ENCODE data around the gene CSNK2A2. TPM values are rescaled to one million over a fixed set of nuclear protein-coding genes. Genes with fewer than 3 reads are reported as not detected.

The CSNK2A2 gene
- polyA plus RNA-seq, 2 of the 4 experiments (the other 2 are of a cell fraction): 42.5 to 47.6 TPM

DNA sequence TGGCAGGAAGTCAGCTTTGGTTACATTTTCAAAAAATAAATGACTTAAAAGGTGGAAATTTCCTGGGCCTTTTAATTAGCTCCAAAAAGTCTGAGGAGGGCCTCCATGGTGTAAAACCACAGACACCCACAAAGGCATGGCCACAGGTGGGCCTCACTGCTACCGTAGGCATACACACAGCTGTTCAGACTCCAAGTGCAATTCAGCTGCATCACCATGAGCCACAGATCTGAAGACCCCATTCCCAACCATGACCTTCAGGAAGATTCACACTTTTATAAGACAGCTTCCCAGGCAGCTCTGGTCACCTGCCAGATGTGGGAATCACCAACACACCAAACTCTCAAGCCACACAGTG lies 20.6 kb downstream of the CSNK2A2 start (continued):
- TF ChIP-seq, protein P1, sequence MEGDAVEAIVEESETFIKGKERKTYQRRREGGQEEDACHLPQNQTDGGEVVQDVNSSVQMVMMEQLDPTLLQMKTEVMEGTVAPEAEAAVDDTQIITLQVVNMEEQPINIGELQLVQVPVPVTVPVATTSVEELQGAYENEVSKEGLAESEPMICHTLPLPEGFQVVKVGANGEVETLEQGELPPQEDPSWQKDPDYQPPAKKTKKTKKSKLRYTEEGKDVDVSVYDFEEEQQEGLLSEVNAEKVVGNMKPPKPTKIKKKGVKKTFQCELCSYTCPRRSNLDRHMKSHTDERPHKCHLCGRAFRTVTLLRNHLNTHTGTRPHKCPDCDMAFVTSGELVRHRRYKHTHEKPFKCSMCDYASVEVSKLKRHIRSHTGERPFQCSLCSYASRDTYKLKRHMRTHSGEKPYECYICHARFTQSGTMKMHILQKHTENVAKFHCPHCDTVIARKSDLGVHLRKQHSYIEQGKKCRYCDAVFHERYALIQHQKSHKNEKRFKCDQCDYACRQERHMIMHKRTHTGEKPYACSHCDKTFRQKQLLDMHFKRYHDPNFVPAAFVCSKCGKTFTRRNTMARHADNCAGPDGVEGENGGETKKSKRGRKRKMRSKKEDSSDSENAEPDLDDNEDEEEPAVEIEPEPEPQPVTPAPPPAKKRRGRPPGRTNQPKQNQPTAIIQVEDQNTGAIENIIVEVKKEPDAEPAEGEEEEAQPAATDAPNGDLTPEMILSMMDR (IDR thresholded peaks at IDR 0.05): no peak
- no peak for TF ChIP-seq BHLHE40 (IDR thresholded peaks at IDR 0.05; ENCODE audit: low read depth, low read length)
- TF ChIP-seq HDAC2 (IDR thresholded peaks at IDR 0.05): no peak

DNA sequence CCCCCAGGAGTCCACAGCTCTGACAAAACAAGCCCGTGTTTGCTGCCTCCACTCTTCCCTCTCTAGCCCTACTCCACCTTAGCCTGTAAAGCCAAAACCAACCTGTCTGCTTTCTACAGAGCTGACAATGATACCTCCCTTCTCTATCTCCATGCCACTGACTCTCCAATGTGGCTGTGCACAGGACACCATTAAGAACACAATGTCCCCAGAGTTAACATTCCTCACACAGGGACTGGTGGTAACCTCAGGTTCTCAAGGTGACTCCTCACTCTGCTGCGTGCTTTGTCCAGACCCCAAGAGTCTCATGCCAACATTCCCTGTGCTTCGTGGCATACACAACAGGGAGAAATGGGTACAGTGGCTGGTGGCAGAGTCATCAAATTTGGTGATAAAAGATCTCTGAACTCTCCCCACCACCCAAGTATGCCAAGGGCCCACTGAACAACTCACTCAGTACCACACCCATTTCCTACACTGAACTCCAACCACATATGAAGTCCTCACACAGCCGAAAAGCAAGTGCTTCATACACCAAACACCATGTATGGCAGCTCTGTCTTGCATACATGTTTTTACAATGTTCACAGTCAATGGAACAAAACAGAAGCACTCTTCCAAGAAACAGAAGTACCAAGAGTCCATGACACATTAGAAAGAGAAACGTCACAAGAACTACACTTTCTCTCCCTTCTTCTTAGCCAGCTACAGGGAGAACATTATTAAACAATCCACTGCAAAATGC lies 21.1 kb downstream of the CSNK2A2 start:
- CTCF ChIA-PET: interaction anchor here (0.7 to 1.2 kb wide), 3 partner anchors 9 to 311 kb away, joined by 3 read pairs; no protein-coding TSS in a partner anchor
- ATAC-seq (no peak), DNase-seq (ENCODE audit: low read depth in 1 of 2, low spot score in 1 of 2) (no peak), FAIRE-seq (no peak)
- POLR2A ChIA-PET: no interaction called here
- H3K9me3 ChIP-seq: no peaks in the 10 kb centered on the region
- no peaks in the 10 kb centered on the region; the same call in 2 of the 3 replicates for H3K4me1 ChIP-seq
- WGBS (ENCODE audit: missing lambda C conversion rate): 94% methylated on average over 5 of the region's 5 CpGs
- no peak for TF ChIP-seq PHF8 (IDR thresholded peaks at IDR 0.05; ENCODE audit: borderline replicate concordance, low read depth)
- TF ChIP-seq RCOR1 (IDR thresholded peaks at IDR 0.05; ENCODE audit: low read depth, low read length): no peak
- no peak for TF ChIP-seq FOXS1 (CRISPR knock-in tag; IDR thresholded peaks at IDR 0.05)
- no peak for TF ChIP-seq NR3C1 (IDR thresholded peaks at IDR 0.05)
- no peak for TF ChIP-seq POLR2AphosphoS2 (conservative IDR thresholded peaks at IDR 0.05; ENCODE audit: low read length)
- no peak for TF ChIP-seq HDAC2 (IDR thresholded peaks at IDR 0.05)
- no peak for TF ChIP-seq KDM5A (IDR thresholded peaks at IDR 0.05)
- no peak for TF ChIP-seq FOSL2 (IDR thresholded peaks at IDR 0.05)
- no peak for TF ChIP-seq FOSL2 (CRISPR knock-in tag; IDR thresholded peaks at IDR 0.05)
- TF ChIP-seq, protein P2, sequence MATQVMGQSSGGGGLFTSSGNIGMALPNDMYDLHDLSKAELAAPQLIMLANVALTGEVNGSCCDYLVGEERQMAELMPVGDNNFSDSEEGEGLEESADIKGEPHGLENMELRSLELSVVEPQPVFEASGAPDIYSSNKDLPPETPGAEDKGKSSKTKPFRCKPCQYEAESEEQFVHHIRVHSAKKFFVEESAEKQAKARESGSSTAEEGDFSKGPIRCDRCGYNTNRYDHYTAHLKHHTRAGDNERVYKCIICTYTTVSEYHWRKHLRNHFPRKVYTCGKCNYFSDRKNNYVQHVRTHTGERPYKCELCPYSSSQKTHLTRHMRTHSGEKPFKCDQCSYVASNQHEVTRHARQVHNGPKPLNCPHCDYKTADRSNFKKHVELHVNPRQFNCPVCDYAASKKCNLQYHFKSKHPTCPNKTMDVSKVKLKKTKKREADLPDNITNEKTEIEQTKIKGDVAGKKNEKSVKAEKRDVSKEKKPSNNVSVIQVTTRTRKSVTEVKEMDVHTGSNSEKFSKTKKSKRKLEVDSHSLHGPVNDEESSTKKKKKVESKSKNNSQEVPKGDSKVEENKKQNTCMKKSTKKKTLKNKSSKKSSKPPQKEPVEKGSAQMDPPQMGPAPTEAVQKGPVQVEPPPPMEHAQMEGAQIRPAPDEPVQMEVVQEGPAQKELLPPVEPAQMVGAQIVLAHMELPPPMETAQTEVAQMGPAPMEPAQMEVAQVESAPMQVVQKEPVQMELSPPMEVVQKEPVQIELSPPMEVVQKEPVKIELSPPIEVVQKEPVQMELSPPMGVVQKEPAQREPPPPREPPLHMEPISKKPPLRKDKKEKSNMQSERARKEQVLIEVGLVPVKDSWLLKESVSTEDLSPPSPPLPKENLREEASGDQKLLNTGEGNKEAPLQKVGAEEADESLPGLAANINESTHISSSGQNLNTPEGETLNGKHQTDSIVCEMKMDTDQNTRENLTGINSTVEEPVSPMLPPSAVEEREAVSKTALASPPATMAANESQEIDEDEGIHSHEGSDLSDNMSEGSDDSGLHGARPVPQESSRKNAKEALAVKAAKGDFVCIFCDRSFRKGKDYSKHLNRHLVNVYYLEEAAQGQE (IDR thresholded peaks at IDR 0.05): no peak
- no peak overlapping the region for H3K27ac ChIP-seq
- H3K4me3 ChIP-seq: no peak overlapping the region
- H3K4me2 ChIP-seq: no peak overlapping the region

DNA sequence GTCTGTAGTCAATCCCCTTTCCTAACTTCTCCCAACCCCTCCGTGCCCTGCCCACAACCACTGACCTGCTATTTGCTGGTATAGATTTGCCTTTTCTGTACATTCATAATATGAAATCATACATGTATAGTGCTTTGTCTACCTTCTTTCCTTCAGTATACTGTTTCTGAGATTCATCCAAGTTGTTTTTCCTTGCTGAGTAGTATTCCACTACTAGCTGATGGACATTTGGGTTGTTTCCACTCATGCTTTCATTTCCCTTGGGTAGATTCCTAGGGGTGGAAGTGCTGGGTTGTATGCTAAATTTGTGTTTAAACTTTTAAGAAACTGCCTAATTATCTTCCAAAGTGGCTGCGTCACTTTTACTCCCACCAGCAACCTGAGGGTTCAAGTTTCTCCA lies 27.7 kb downstream of the CSNK2A2 start:
- H3K9me3 ChIP-seq: no peaks in the 10 kb centered on the region
- no peak overlapping the region for H3K4me3 ChIP-seq
- no peak for DNase-seq (ENCODE audit: low read depth in 1 of 2, low spot score in 1 of 2)
- no peak for ATAC-seq
- no peak overlapping the region for H3K27ac ChIP-seq
- CTCF ChIA-PET: interaction anchor here (0.6 to 1.0 kb wide), 4 partner anchors 25 to 317 kb away, joined by 3 to 5 read pairs (median 3); no protein-coding TSS in a partner anchor
- POLR2A ChIA-PET: no interaction called here
- no peak for FAIRE-seq
- 97% methylated on average over 2 of the region's 2 CpGs for WGBS (ENCODE audit: missing lambda C conversion rate)
- no peak overlapping the region for H3K4me2 ChIP-seq
- TF ChIP-seq HEYL (CRISPR knock-in tag; IDR thresholded peaks at IDR 0.05): no peak
- TF ChIP-seq TP53 (CRISPR knock-in tag; IDR thresholded peaks at IDR 0.05): no peak
- no peak for TF ChIP-seq RAD21 (conservative IDR thresholded peaks at IDR 0.05 in 1 of 2, IDR thresholded peaks at IDR 0.05 in 1 of 2)
- no peak for TF ChIP-seq MYC (IDR thresholded peaks at IDR 0.05; ENCODE audit: borderline replicate concordance, low read length)
- TF ChIP-seq GATA3 (IDR thresholded peaks at IDR 0.05; ENCODE audit: borderline replicate concordance): no peak
- no peak for TF ChIP-seq CBX2 (IDR thresholded peaks at IDR 0.05; ENCODE audit: borderline replicate concordance, low read depth)
- TF ChIP-seq PBX3 (IDR thresholded peaks at IDR 0.05): no peak
- no peak for TF ChIP-seq RCOR1 (IDR thresholded peaks at IDR 0.05; ENCODE audit: low read depth, low read length)
- no peak for TF ChIP-seq CEBPB (IDR thresholded peaks at IDR 0.05)
- TF ChIP-seq KDM5A (IDR thresholded peaks at IDR 0.05): no peak
- TF ChIP-seq HDAC2 (IDR thresholded peaks at IDR 0.05): no peak
- TF ChIP-seq CBX8 (IDR thresholded peaks at IDR 0.05): no peak
- no peak for TF ChIP-seq FOSL2 (IDR thresholded peaks at IDR 0.05)
- TF ChIP-seq FOSL2 (CRISPR knock-in tag; IDR thresholded peaks at IDR 0.05): no peak
- H3K4me1 ChIP-seq: no peaks in the 10 kb centered on the region

Data from A549 (cell line).